A549 (cell line): ENCODE results near the gene ERGIC1.

ENCODE experiments used
- CHD2 ChIP-seq: fragments of 150-350 bp; IDR thresholded peaks from 2 replicates; pipeline ENCODE4 v1.6.1; 2014; ENCODE audit warnings: low read length; ENCODE audit not compliant: partially characterized antibody
- CTCF ChIP-seq: fragments of >200 bp; sonication (Bioruptor Twin); formaldehyde crosslinking; IDR thresholded peaks from 3 replicates; pipeline ENCODE4 v1.5.1; 2016
- EP300 ChIP-seq, 2 experiments: fragments of >200 bp; sonication (Bioruptor Twin); formaldehyde crosslinking; IDR thresholded peaks; 2 replicates in 1 of 2; 3 replicates in 1 of 2; pipeline ENCODE4 v1.6.1; 2016 to 2017
- POLR2A ChIP-seq: IDR thresholded peaks from 2 replicates; pipeline ENCODE4 v1.6.1; 2012; ENCODE audit warnings: mild to moderate bottlenecking, low read length
- RAD21 ChIP-seq, 2 experiments: fragments of >200 bp in 1 of 2; sonication (Bioruptor Twin) in 1 of 2; formaldehyde crosslinking in 1 of 2; IDR thresholded peaks in 1 of 2; conservative IDR thresholded peaks in 1 of 2; 2 replicates in 1 of 2; 3 replicates in 1 of 2; pipeline ENCODE4 v1.6.1; 2012 to 2018; ENCODE audit warnings: inconsistent platforms in 1 of 2
- REST ChIP-seq: fragments of 200-600 bp; sonication (generic); IDR thresholded peaks from 2 replicates; pipeline ENCODE4 v1.6.1; 2016; ENCODE audit warnings: antibody characterized with exemption, mild to moderate bottlenecking, moderate library complexity
- RNF2 ChIP-seq: fragments of 200-600 bp; sonication (generic); IDR thresholded peaks from 2 replicates; pipeline ENCODE4 v1.6.1; 2016; ENCODE audit warnings: low read depth, mild to moderate bottlenecking, antibody characterized with exemption, moderate library complexity, borderline replicate concordance
- USF2 ChIP-seq: fragments of 450-650 bp; IDR thresholded peaks from 2 replicates; pipeline ENCODE4 v1.6.1; 2014; ENCODE audit warnings: antibody characterized with exemption
- ZFP36 ChIP-seq: fragments of 450-650 bp; IDR thresholded peaks from 2 replicates; pipeline ENCODE4 v1.6.1; 2014; ENCODE audit warnings: borderline replicate concordance; ENCODE audit not compliant: partially characterized antibody
- TF ChIP-seq, protein P1 (sequence below): IDR thresholded peaks from 2 replicates; pipeline ENCODE4 v1.6.1; 2012

DNA sequence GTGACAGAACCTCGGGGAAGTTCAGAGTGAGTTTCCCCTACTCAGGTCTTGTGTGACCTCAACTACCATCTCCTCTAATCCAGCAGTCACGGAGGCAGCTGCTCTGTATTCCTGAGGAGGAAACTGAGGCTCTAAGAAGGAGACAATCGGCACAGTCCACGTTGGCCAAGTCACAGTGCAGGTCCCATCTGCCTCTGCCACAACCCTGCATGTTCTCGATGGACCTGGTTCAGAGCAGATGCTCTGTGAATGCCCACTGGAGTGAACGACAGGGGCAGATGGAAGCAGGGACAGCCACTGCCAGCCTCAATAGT is 722 bp upstream of the ERGIC1 start:
- TF ChIP-seq CHD2: no peak
- peak; percentile 30 for TF ChIP-seq POLR2A
- no peak for TF ChIP-seq CTCF
- no peak for TF ChIP-seq RAD21 (conservative IDR thresholded peaks at IDR 0.05 in 1 of 2, IDR thresholded peaks at IDR 0.05 in 1 of 2)
- TF ChIP-seq, protein P1, sequence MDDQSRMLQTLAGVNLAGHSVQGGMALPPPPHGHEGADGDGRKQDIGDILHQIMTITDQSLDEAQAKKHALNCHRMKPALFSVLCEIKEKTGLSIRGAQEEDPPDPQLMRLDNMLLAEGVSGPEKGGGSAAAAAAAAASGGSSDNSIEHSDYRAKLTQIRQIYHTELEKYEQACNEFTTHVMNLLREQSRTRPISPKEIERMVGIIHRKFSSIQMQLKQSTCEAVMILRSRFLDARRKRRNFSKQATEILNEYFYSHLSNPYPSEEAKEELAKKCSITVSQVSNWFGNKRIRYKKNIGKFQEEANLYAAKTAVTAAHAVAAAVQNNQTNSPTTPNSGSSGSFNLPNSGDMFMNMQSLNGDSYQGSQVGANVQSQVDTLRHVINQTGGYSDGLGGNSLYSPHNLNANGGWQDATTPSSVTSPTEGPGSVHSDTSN: no peak
- no peak for TF ChIP-seq USF2
- no peak for TF ChIP-seq REST
- no peak for TF ChIP-seq ZFP36
- TF ChIP-seq RNF2: no peak
- no peak for TF ChIP-seq EP300 (IDR thresholded peaks at IDR 0.05)
